Activated naive CD8-positive, alpha-beta T cell treated with anti-CD3 and anti-CD28 coated beads, Interleukin-2, amount 50 U/mL, for 24 hours (primary cell): ENCODE data around the gene NSD1.
"Not testable (repeated sequence)": the region's sequence is repeated elsewhere in the genome, so short reads cannot be mapped to it uniquely, and the experiment has no call there.

Experiments
- ATAC-seq: fragments of 150-1000 bp; cut with Tn5 transposase; one replicate; pipeline ENCODE4 v1.10.0; 2021
- DNase-seq: peaks from one replicate; pipeline ENCODE4 v3.0.0; 2021
- H3K27ac Mint-ChIP-seq: one replicate; pipeline ENCODE4 v1.8.0; 2021; ENCODE audit warnings: mild to moderate bottlenecking, mixed read lengths
- H3K27me3 Mint-ChIP-seq: one replicate; pipeline ENCODE4 v1.8.0; 2021; ENCODE audit warnings: mixed read lengths
- H3K36me3 Mint-ChIP-seq: one replicate; pipeline ENCODE4 v1.8.0; 2021; ENCODE audit warnings: low read depth, mixed read lengths
- H3K4me1 Mint-ChIP-seq: one replicate; pipeline ENCODE4 v1.8.0; 2021; ENCODE audit warnings: mixed read lengths
- H3K4me3 Mint-ChIP-seq: one replicate; pipeline ENCODE4 v1.8.0; 2021; ENCODE audit warnings: mild to moderate bottlenecking, moderate library complexity, mixed read lengths
- H3K9me3 Mint-ChIP-seq: one replicate; pipeline ENCODE4 v1.8.0; 2021; ENCODE audit warnings: mixed read lengths

The NSD1 gene

DNA sequence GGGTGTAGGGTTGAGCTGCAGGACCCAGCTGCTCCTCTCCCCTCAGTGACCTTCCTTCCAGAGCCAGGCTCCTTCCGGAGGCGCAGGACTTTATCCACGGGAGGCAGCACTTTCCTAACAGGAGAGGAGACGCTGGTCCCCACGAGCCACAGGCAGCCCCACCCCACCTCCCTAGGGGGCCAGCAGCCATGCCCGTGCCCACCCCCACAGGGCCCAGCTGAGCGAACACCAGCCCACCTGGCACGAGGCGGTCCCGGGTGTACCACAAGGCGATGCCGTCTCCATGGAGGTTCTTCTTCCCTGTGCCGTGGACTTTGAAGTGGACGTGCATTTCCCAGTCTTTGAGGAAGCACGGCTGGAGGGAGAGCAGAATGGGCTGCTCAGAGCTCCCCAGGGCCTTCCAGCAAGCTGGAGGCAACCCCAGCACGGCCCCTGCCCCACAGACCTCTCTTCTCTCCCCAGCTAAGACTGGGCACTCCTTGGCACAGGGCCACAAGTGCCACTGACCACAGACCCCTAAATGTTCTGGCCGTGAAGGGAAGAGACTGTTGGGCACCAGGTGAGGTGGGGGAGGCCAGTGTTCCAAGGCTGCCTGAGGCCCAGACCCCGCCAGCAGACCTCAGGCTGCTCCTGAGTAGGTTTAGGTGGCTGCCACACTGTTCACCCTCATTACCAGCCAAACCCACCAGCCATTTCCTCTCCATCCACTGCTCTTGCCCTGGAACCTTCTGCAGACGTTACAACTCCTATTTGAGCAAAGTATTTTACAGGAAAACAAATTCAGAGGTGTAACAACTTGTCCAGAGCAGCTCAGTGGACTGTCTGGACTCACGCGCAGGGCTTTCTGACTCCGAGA lies 204.9 kb downstream of the NSD1 start:
- H3K36me3 Mint-ChIP-seq = peaks cover 44% of the 10 kb centered on the region
- H3K27ac Mint-ChIP-seq = no peak overlapping the region
- no peaks in the 10 kb centered on the region for H3K9me3 Mint-ChIP-seq
- ATAC-seq = no peak
- no peak for DNase-seq
- H3K27me3 Mint-ChIP-seq = no peaks in the 10 kb centered on the region
- peaks cover 11% of the 10 kb centered on the region for H3K4me1 Mint-ChIP-seq
- no peak overlapping the region for H3K4me3 Mint-ChIP-seq

DNA sequence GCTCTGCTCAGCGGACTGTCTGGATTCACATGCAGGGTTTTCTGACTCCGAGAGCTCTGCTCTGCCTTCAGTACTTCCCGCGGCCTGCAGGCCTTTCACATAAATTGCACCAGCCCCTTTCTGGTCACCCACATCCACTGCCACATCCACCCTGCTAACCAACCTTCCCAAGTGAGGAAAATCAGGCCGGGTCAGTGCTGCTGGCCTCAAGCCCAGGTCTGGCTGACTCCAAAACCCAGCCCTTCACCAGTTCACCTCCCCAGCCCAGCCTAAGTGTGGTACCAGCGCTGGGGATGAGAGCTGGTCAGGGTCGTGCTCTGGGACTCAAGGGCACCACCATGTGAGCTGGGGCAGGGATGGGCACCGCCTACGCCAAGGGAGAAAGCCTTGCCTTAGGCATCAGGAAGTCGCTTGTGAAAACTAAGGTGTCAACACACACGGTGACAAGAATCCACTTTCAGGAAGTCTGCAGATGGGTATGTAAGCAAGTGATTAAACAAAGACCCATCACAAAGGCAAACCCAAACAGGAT lies 205.6 kb downstream of the NSD1 start:
- ATAC-seq = no peak
- Mint-ChIP-seq H3K4me1 (peaks cover 14% of the 10 kb centered on the region), H3K9me3 (no peaks in the 10 kb centered on the region), H3K27ac (no peak overlapping the region), H3K27me3 (no peaks in the 10 kb centered on the region), H3K36me3 (peaks cover 40% of the 10 kb centered on the region), H3K4me3 (no peak overlapping the region)
- no peak for DNase-seq

DNA sequence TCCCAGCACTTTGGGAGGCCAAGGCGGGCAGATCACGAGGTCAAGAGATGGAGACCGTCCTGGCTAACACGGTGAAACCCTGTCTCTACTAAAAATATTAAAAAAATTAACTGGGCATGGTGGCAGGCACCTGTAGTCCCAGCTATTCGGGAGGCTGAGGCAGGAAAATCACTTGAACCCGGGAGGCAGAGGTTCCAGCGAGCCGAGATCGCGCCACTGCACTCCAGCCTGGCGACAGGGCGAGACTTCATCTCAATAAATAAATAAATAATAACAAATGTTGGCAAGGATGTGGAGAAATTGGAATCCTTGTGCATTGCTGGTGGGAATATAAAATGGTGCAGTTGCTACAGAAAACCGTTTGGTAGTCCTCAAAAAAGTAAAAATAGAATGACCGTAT lies 209.4 kb downstream of the NSD1 start:
- H3K9me3 Mint-ChIP-seq, H3K27me3 Mint-ChIP-seq, ATAC-seq, H3K4me3 Mint-ChIP-seq, H3K27ac Mint-ChIP-seq, DNase-seq: not testable (repeated sequence)
- Mint-ChIP-seq H3K36me3 (peaks cover 46% of the 10 kb centered on the region), H3K4me1 (peaks cover 33% of the 10 kb centered on the region)

DNA sequence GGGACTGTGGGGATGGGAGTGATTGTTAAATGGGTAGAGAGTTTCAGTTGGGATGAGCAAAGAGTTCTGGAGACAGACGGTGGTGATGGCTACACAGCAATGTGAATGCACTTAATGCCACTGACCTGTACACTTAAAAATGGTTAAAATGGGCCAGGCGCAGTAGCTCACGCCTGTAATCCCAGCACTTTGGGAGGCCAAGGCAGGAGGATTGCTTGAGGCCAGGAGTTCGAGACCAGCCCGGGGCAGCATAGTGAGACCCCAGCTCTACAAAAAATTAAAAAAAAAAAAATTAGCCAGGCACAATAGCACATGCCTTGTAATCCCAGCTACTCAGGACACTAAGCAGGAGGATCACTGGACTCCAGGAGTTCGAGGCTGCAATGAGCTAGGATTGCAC lies 210.2 kb downstream of the NSD1 start:
- peaks cover 46% of the 10 kb centered on the region for H3K36me3 Mint-ChIP-seq
- no peaks in the 10 kb centered on the region for H3K9me3 Mint-ChIP-seq
- H3K27me3 Mint-ChIP-seq = no peaks in the 10 kb centered on the region
- no peak overlapping the region for H3K27ac Mint-ChIP-seq
- ATAC-seq = no peak
- H3K4me1 Mint-ChIP-seq = peaks cover 33% of the 10 kb centered on the region
- no peak overlapping the region for H3K4me3 Mint-ChIP-seq
- DNase-seq = no peak

DNA sequence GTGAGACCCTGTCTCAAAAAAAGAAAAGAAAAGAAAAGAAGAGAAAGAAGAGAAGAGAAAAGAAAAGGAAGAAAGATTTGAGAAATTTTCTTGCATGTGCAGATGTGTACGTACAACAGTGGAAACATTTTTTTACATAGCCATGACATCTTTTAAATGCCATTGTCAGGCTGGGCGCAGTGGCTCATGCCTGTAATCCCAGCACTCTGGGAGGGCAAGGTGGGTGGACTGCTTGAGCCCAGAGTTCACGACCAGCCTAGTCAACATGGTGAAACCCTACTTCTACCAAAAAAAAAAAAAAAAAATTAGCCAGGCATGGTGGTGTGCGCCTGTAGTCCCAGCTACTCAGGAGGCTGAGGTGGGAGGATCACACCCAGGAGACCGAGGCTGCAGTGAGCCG lies 211.3 kb downstream of the NSD1 start:
- Mint-ChIP-seq H3K27me3 (no peaks in the 10 kb centered on the region), H3K36me3 (peaks cover 42% of the 10 kb centered on the region), H3K4me1 (peaks cover 38% of the 10 kb centered on the region), H3K4me3 (no peak overlapping the region), H3K27ac (no peak overlapping the region), H3K9me3 (no peaks in the 10 kb centered on the region)
- DNase-seq = no peak
- ATAC-seq = no peak

DNA sequence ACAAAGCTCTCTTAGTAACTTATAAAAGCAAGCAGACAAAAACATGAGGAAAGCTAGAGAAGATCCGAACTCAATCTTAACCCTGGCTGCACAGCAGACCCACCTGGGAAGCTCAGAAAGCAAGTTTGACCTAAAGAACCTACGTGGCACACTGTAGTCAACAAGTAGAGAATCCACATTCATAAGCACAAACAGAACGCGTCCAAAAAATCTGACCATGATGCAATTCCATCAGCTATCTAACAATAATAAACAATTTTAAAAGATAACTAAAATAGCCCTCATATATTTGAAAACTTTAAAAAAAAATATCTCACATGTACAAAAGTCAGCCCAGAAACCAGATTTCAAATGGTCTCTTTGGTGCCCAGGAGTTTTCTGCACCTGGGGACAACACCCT lies 213.2 kb downstream of the NSD1 start:
- H3K4me3 Mint-ChIP-seq = no peak overlapping the region
- peaks cover 31% of the 10 kb centered on the region for H3K36me3 Mint-ChIP-seq
- no peaks in the 10 kb centered on the region for H3K27me3 Mint-ChIP-seq
- DNase-seq (no peak), ATAC-seq (no peak)
- no peak overlapping the region for H3K27ac Mint-ChIP-seq
- peaks cover 46% of the 10 kb centered on the region for H3K4me1 Mint-ChIP-seq
- H3K9me3 Mint-ChIP-seq = no peaks in the 10 kb centered on the region

DNA sequence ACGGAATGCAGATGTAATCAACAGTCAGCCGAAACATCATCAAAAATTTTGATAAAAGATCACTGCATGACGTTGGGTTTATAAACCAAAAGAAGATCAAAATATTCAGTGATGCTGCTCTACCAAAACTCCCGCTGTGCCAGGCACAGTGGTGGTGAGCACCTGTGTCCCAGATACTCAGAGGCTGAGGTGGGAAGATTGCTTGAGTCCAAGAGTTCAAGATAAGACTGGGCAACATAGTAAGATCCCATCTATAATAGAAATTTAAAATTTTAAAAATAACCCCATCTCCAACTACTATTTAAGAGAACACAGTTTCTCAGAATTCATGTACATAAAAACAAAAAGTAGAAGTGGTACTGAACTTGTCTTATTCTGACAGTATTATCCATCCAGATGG lies 214.1 kb downstream of the NSD1 start:
- no peak for DNase-seq
- peak overlapping the region; percentile 49 for H3K27ac Mint-ChIP-seq
- H3K36me3 Mint-ChIP-seq = peaks cover 30% of the 10 kb centered on the region
- H3K4me3 Mint-ChIP-seq = no peak overlapping the region
- no peak for ATAC-seq
- no peaks in the 10 kb centered on the region for H3K27me3 Mint-ChIP-seq
- peaks cover 50% of the 10 kb centered on the region for H3K4me1 Mint-ChIP-seq
- no peaks in the 10 kb centered on the region for H3K9me3 Mint-ChIP-seq

DNA sequence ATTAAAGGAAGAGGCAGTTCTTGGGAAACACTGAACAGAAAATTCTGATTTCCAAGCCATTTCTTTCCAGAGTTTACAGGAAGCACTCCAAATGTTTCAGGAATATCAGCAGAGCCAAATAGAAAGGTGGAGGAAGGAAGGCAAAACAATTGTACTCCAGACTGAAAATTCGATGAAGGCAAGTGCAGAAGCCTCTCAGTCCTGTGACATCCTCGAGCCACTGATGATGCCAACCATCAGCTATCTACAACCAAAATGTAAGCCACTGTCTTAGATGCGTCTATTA lies 215.7 kb downstream of the NSD1 start:
- H3K4me3 Mint-ChIP-seq = peak overlapping the region; percentile 98

DNA sequence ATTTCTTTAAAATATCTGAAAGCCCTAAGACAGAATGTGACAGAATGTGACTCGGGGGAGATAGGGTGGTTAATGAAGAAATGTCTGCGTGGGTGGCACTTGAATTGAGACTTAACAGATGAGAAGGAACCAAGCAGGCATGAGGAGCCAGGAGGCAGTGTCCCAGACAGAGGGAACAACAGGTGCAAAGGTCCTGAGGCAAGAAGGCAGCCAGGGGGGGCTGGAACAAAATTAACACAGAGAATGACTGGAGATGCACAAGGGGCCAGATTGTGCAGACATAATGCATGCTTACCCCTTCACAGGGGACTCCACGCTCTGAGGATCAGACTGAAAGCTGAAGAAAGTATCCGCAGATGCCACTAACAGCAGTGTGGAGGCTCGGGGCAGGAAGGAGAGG lies 216.2 kb downstream of the NSD1 start:
- H3K9me3 Mint-ChIP-seq = no peaks in the 10 kb centered on the region
- peak overlapping the region; percentile 79 for H3K27ac Mint-ChIP-seq
- H3K4me1 Mint-ChIP-seq = peaks cover 51% of the 10 kb centered on the region
- ATAC-seq (no peak), DNase-seq (no peak)
- peaks cover 24% of the 10 kb centered on the region for H3K36me3 Mint-ChIP-seq
- H3K4me3 Mint-ChIP-seq = peak overlapping the region; percentile 98
- H3K27me3 Mint-ChIP-seq = no peaks in the 10 kb centered on the region

More for the DNA sequence above, 215.7 kb downstream of the NSD1 start:
- peak overlapping the region; percentile 79 for H3K27ac Mint-ChIP-seq
- H3K36me3 Mint-ChIP-seq = peaks cover 25% of the 10 kb centered on the region
- peaks cover 50% of the 10 kb centered on the region for H3K4me1 Mint-ChIP-seq
- no peaks in the 10 kb centered on the region for H3K9me3 Mint-ChIP-seq
- ATAC-seq = no peak
- no peak for DNase-seq
- H3K27me3 Mint-ChIP-seq = no peaks in the 10 kb centered on the region
